OCI-LY7 (cell line): ENCODE results near the gene WDR70. TPM values are rescaled to one million over a fixed set of nuclear protein-coding genes. Genes with fewer than 3 reads are reported as not detected.

Experiments used
- BruUV-seq: library from RNA; stranded (reverse); fragments of 400-500 nt; replicated peaks from 2 replicates; lab custom pipeline; 2021; lab: Mats Ljungman, UMichigan
- CTCF ChIA-PET: fragments of 300-600 bp; sonication (Branson Sonifier 250); formaldehyde crosslinking; loops from one replicate; lab custom pipeline; 2022; ENCODE audit warnings: antibody characterized with exemption; ENCODE audit not compliant: unreplicated experiment; lab: Charles Lee
- POLR2A ChIA-PET: fragments of 300-600 bp; sonication (Branson Sonifier 250); formaldehyde crosslinking; loops from one replicate; lab custom pipeline; 2022; ENCODE audit warnings: antibody characterized with exemption; lab: Charles Lee
- DNase-seq: peaks from one replicate; pipeline ENCODE4 v3.0.0-alpha.2; 2015; ENCODE audit warnings: low spot score
- H2AFZ ChIP-seq: fragments of 200-600 bp; sonication (generic), shearing (Covaris generic); 2 replicates; pipeline ENCODE4 v1.6.1; 2014; ENCODE audit warnings: mild to moderate bottlenecking, antibody characterized with exemption, low read length, moderate library complexity
- H3K27ac ChIP-seq: fragments of 200-600 bp; sonication (generic); 2 replicates; pipeline ENCODE4 v1.5.1; 2014; ENCODE audit warnings: mixed run types, low read depth, mild to moderate bottlenecking, moderate library complexity, low read length, inconsistent platforms; ENCODE audit not compliant: poor library complexity, severe bottlenecking
- H3K36me3 ChIP-seq: fragments of 200-600 bp; sonication (generic); 2 replicates; pipeline ENCODE4 v1.6.1; 2014; ENCODE audit warnings: mild to moderate bottlenecking, antibody characterized with exemption, low read length, moderate library complexity, mixed read lengths; ENCODE audit not compliant: insufficient read depth
- H3K4me1 ChIP-seq: fragments of 200-600 bp; sonication (generic); 2 replicates; pipeline ENCODE4 v1.5.1; 2014; ENCODE audit warnings: mild to moderate bottlenecking, low read length; ENCODE audit not compliant: insufficient read depth, poor library complexity, severe bottlenecking
- H3K4me2 ChIP-seq: fragments of 200-600 bp; sonication (generic); 2 replicates; pipeline ENCODE4 v1.6.1; 2014; ENCODE audit warnings: mild to moderate bottlenecking, low read length
- H3K4me3 ChIP-seq: fragments of 200-600 bp; sonication (generic); 2 replicates; pipeline ENCODE4 v1.5.1; 2014; ENCODE audit warnings: mild to moderate bottlenecking, low read depth, low read length; ENCODE audit not compliant: poor library complexity, severe bottlenecking
- H3K79me2 ChIP-seq: fragments of 200-600 bp; sonication (generic); 2 replicates; pipeline ENCODE4 v1.6.1; 2016; ENCODE audit warnings: low read depth, mild to moderate bottlenecking, low read length, moderate library complexity, mixed read lengths; ENCODE audit not compliant: insufficient read depth
- H3K9me2 ChIP-seq: fragments of 200-600 bp; sonication (generic); 2 replicates; pipeline ENCODE4 v1.6.1; 2016; ENCODE audit warnings: mild to moderate bottlenecking, low read length, mixed read lengths; ENCODE audit not compliant: insufficient read depth
- H3K9me3 ChIP-seq: fragments of 200-600 bp; sonication (generic); 2 replicates; pipeline ENCODE4 v1.6.1; 2014; ENCODE audit warnings: mild to moderate bottlenecking, mixed run types, low read length, mixed read lengths
- H4K20me1 ChIP-seq: fragments of 200-600 bp; sonication (generic); 2 replicates; pipeline ENCODE4 v1.6.1; 2014; ENCODE audit warnings: mild to moderate bottlenecking, antibody characterized with exemption, low read length, moderate library complexity, mixed read lengths; ENCODE audit not compliant: insufficient read depth
- CTCF ChIP-seq: fragments of 200-600 bp; sonication (generic); conservative IDR thresholded peaks from 2 replicates; pipeline ENCODE4 v1.5.1; 2014; ENCODE audit warnings: mild to moderate bottlenecking, antibody characterized with exemption, low read length, moderate library complexity, mixed read lengths
- EZH2phosphoT487 ChIP-seq: fragments of 200-600 bp; sonication (generic); IDR thresholded peaks from 2 replicates; pipeline ENCODE4 v1.6.1; 2018; ENCODE audit warnings: low read depth, borderline replicate concordance, mild to moderate bottlenecking, mixed run types, antibody characterized with exemption, low read length, moderate library complexity, mixed read lengths
- intact Hi-C: fragments of 100-400 bp; cut with micrococcal nuclease; formaldehyde crosslinking; loops from one replicate; pipeline ENCODE4 v1.10.0; 2022; ENCODE audit not compliant: unreplicated experiment
- total RNA-seq, 2 experiments: library from RNA; depleted of rRNA in 1 of 2; stranded (reverse); fragments of >200 nt in 1 of 2; shearing (Covaris generic) in 1 of 2; gene quantifications; 2 replicates each; pipeline ENCODE4 v1.2.3, GENCODE V29; 2014 to 2022

WDR70 gene
- total RNA-seq, 2 experiments from 2014 or later, result 26.2 to 35.4 TPM

- no TSS peak for BruUV-seq
- ChIA-PET CTCF (no interaction called here), POLR2A (interaction anchor here (0.7 kb wide), 1 partner anchor 13 kb away, joined by 3 read pairs; no protein-coding TSS in a partner anchor)
- Histone ChIP-seq H3K4me1 (no peaks in the 10 kb centered on the region), H3K79me2 (no peaks in the 10 kb centered on the region), H3K36me3 (no peaks in the 10 kb centered on the region), H3K4me2 (no peak overlapping the region), H3K9me3 (0 out of 2 replicates have a peak, but pooled peaks cover 4% of the 10 kb centered on the region), H4K20me1 (no peaks in the 10 kb centered on the region), H3K9me2 (no peaks in the 10 kb centered on the region), H3K4me3 (no peak overlapping the region), H2AFZ (no peak overlapping the region), H3K27ac (no peak overlapping the region)
- TF ChIP-seq EZH2phosphoT487 (no peak), CTCF (no peak)
- intact Hi-C loops, result no loop called here
- DNase-seq, result no peak
Observed at GRCh38 chr5:37557734-37558293, 178.7 kb downstream of the WDR70 start.

GRCh38 chr5:37565062-37565670 is 186.0 kb downstream of the WDR70 start:
- Histone ChIP-seq H2AFZ (no peak overlapping the region), H3K79me2 (no peaks in the 10 kb centered on the region), H3K27ac (no peak overlapping the region), H3K36me3 (no peaks in the 10 kb centered on the region), H3K4me1 (no peaks in the 10 kb centered on the region), H3K4me2 (no peak overlapping the region), H3K4me3 (no peak overlapping the region), H3K9me2 (no peaks in the 10 kb centered on the region), H4K20me1 (no peaks in the 10 kb centered on the region), H3K9me3 (no peaks in the 10 kb centered on the region)
- BruUV-seq, result no TSS peak
- no peak for TF ChIP-seq EZH2phosphoT487
- ChIA-PET POLR2A (interaction anchor here (0.9 to 1.5 kb wide), 2 partner anchors 11 to 72 kb away, joined by 3 to 4 read pairs; no protein-coding TSS in a partner anchor), CTCF (no interaction called here)
- intact Hi-C loops, result no loop called here
- no peak for DNase-seq

GRCh38 chr5:37567566-37567965 is 188.4 kb downstream of the WDR70 start:
- intact Hi-C loops, result no loop called here
- Histone ChIP-seq H3K79me2 (no peaks in the 10 kb centered on the region), H3K36me3 (no peaks in the 10 kb centered on the region), H3K9me2 (no peaks in the 10 kb centered on the region), H2AFZ (no peak overlapping the region), H4K20me1 (no peaks in the 10 kb centered on the region), H3K4me3 (no peak overlapping the region), H3K9me3 (no peaks in the 10 kb centered on the region), H3K4me1 (no peaks in the 10 kb centered on the region), H3K4me2 (no peak overlapping the region), H3K27ac (no peak overlapping the region)
- ChIA-PET POLR2A (no interaction called here), CTCF (no interaction called here)
- no peak for TF ChIP-seq CTCF
- TF ChIP-seq EZH2phosphoT487, result no peak
- no TSS peak for BruUV-seq
- DNase-seq, result no peak
